Stimulated activated CD8-positive, alpha-beta memory T cell treated with anti-CD3 and anti-CD28 coated beads, Interleukin-7, amount 100 ng/mL, for 4 hours (primary cell): ENCODE data around the gene RFX8.
"Not testable (repeated sequence)": the region's sequence is repeated elsewhere in the genome, so short reads cannot be mapped to it uniquely, and the experiment has no call there.

ENCODE experiments used
- DNase-seq, 2 donors: peaks; one replicate each; pipeline ENCODE4 v3.0.0-alpha.2; 2020; ENCODE audit warnings: low read depth in 2 of 2

Gene RFX8

GRCh38 chr2:101379091-101379490, 95.8 kb downstream of the RFX8 start:
- no peak for DNase-seq

GRCh38 chr2:101375653-101376052, 99.3 kb downstream of the RFX8 start:
- DNase-seq = no peak

GRCh38 chr2:101374821-101375561, 99.9 kb downstream of the RFX8 start:
- DNase-seq = no peak

GRCh38 chr2:101372792-101373191, 102.1 kb downstream of the RFX8 start:
- DNase-seq = no peak

GRCh38 chr2:101371636-101372035, 103.3 kb downstream of the RFX8 start:
- no peak for DNase-seq

DNA sequence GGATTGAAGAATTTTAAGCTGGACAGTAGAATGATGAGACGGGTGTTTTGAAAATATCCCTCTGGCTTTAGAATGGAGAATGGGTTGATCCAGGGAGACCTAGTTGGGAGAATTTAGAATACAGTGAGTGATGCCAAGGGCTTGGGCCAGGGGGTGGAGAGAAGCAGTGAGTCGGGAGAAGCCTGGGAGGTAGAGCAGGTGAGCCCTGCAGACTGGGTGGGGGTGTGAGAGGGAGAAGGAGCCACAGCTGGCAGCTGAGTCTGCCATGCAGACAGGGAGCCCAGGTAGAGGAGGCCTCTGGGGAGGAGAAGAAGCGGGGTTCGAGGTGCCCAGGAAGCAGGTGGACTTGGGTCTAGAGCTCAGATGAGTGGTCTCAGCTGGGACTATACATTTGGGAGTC, 105.8 kb downstream of the RFX8 start:
- DNase-seq = no peak

GRCh38 chr2:101368376-101368775, 106.5 kb downstream of the RFX8 start:
- DNase-seq = no peak

DNA sequence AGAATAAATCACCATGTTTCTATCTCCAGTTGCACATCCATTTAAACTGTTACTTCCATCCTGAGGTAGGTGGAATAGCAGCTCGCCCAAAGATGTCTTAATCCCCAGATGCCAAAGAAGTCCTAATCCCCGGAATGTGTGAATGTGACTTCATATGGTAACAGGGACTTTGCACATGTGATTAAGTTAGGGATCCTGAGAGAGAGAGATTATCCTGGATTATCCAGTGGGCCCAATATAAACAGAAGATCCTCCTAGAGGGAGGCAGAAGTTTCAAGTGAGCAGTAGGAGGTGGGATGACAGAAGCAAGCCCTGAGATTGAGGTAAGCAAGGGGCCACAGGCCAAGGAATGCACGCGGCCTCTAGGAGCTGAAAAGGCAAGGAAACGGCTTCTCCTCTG, 107.4 kb downstream of the RFX8 start:
- DNase-seq = no peak

DNA sequence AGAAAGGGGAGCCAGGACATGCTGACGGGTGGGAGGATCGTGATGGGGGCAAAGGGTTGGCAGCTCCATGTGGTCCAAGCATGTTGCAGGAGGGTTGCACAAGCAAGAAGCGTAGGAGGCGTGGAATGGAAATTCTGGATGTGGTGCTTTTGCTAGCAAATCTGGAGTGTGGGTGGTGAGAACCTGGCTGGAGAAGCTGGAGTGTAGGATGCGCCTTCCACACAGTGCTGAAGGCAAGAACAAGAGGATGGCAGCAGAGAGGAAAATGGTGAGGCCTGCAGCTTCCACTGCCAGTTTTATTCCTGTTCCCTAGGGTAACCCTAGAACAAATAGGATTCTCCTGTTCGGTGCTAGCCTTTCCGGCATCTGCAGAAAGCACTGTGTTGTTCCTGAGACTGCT, 110.0 kb downstream of the RFX8 start:
- no peak for DNase-seq

DNA sequence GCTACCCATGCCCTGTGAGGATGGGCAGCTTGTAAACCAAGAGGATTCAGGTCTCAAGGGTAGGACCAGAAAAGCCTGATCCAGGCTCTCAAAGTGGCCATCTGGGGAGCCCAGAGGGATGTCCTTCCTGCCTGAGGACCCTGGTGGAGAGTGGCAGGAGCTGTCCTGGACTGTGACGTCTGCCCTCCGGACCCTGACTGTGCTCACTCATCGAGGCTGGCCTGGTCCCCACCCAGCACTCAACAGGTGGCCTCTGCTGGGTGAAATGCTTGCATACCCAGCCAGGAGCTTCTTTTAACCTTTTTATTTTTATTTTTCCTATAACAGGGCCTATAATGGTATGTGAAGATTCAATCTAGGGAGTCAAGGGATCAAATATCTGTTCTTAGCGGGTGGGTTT, 112.1 kb downstream of the RFX8 start:
- DNase-seq = no peak

DNA sequence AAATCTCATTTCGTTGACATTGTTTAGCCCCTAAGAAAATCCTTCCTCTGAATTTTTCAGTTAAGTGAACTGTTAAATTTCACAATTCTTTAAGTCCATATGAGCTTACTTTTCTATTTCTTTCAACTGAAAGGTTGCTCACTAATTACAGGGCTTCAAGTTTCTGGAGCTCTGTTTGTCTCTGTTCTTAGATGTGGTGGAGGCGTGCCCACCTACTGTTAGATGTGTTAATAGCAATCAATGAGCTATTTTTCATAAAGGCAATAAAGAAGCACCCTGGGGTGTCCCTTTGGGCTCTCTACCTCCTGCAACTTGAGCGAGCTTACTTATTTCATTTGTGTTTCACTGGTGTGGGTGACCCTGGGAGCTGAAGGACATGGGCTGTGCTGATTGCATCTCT, 112.6 kb downstream of the RFX8 start:
- no peak for DNase-seq

- no peak for DNase-seq
Observed at GRCh38 chr2:101361522-101361921, 113.4 kb downstream of the RFX8 start.

DNA sequence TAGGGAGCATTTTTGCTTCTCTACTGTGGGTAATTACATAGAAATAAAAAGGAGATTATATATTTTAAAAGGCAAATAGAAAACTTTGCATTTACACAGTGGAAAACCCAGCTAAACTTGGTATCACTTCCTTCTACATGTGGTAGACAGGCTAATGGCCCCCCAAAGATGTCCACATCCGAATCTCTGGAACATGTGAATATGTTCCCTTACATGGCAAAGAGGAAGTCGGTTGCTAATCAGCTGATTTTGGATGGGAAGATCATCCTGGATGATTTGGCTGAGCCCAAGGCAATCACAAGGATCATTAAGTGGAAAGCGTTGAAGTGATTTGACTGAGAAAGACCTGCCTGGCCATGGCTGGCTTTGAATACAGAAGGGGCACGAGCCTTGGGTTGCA, 113.8 kb downstream of the RFX8 start:
- DNase-seq = no peak

- no peak for DNase-seq
Observed at GRCh38 chr2:101360232-101360631, 114.7 kb downstream of the RFX8 start.

DNA sequence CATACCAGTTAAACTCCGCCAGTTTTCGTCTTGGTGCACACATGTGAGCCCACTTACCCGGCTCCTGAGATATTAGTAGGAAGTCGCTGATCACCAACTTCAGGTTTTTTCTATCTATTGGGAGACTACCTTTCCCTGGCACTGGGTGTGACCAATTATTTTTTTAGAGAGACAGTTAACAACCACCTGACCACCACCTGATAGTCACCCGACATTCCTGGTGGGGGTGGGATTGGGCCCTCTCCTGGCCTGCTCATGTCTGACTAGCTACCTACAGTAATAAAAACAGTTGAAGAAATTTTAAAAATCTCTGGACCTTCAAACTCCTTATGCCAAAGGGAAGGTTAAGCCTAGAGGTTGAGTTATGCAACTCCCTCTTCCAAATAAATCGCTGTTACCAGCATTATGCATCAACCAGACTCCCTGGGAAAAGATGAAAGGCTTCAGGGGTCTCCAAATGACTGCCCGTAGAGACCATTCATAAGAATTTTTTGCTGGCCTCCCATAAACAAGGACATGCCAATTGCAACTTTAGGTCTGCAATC, 115.4 kb downstream of the RFX8 start:
- no peak for DNase-seq

GRCh38 chr2:101357376-101357775, 117.5 kb downstream of the RFX8 start:
- no peak for DNase-seq

GRCh38 chr2:101356521-101356920, 118.4 kb downstream of the RFX8 start:
- no peak for DNase-seq

GRCh38 chr2:101356055-101356454, 118.9 kb downstream of the RFX8 start:
- DNase-seq = no peak

DNA sequence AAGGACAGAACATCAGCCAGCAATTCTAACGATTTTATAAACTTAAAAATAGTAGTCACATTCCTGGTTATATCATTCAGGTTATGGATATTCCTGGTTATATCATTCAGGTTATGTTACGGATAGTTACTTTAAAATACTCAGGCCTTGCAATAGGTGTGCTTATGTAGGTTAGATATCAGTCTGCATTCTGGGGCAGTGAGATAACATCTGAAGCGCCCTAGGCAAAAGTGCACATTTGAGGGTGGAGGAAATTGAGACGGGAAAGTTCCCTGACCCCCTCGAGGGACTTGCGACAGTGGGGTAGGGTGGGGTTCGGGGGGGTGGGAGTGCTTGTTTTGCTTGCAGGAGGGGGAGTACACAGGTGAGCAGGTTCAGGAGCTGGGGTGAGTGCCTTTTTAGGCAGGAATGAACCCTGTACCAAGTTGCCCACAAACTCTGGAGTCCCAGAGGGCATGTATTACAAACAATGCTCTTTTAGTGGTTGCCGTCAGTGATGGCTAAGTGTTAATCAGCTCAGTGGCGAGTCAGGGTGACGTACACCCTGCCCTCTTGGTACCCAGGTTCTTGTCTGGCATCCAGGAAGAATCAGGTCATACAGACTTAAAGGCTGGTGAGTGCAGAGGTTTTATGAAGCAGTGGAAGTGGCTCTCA, 119.4 kb downstream of the RFX8 start:
- DNase-seq = no peak

- DNase-seq = no peak
Observed at GRCh38 chr2:101354420-101355311, 120.2 kb downstream of the RFX8 start.

DNA sequence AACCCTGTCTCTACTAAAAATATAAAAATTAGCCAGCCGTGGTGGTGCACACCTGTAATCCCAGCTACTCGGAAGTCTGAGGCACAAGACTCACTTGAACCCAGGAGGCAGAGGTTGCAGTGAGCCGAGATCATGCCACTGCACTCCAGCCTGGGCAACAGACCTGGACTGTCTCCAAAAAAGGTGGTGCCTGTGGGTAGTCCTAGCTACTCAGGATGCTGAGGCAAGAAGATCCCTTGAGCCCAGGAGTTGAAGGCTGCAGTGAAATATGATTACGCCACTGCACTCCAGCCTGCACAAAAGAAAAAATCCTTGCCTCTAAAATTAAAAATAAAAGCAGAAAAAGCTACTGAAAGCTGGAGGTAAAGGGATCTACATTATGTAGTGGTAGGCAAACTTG, 122.3 kb downstream of the RFX8 start:
- DNase-seq = not testable (repeated sequence)

- DNase-seq = no peak
Observed at GRCh38 chr2:101351207-101351606, 123.7 kb downstream of the RFX8 start.
